Right renal pelvis (tissue), 4 donors: ENCODE results near the gene WLS. TPM values are rescaled to one million over a fixed set of nuclear protein-coding genes. Genes with fewer than 3 reads are reported as not detected.

Experiments
- DNase-seq, 4 donors: peaks; one replicate each; pipeline ENCODE4 v3.0.0-alpha.2; 2013; ENCODE audit warnings: low read depth in 4 of 4, low spot score in 3 of 4, missing footprints in 1 of 4
- polyA plus RNA-seq, 4 donors: library from polyadenylated mRNA; unstranded; fragments of 120-200 nt; gene quantifications; one replicate each; pipeline ENCODE4 v1.2.1, GENCODE V29; 2013; ENCODE audit not compliant: insufficient read length in 4 of 4

Gene WLS
- polyA plus RNA-seq, 4 donors, result 136 to 189 (median 171) TPM

- DNase-seq, result no peak
These were observed 2.5 kb downstream of the WLS start for GRCh38 chr1:68229650-68230483.

GRCh38 chr1:68228851-68229250, 3.5 kb downstream of the WLS start:
- no peak for DNase-seq

GRCh38 chr1:68227598-68227997, 4.7 kb downstream of the WLS start:
- no peak for DNase-seq

- DNase-seq, result no peak
These were observed 6.5 kb downstream of the WLS start for GRCh38 chr1:68225781-68226180.

GRCh38 chr1:68223687-68224086, 8.6 kb downstream of the WLS start:
- DNase-seq, result no peak

- no peak for DNase-seq
These were observed 10.3 kb downstream of the WLS start for GRCh38 chr1:68221980-68222373.

- no peak for DNase-seq
These were observed 11.0 kb downstream of the WLS start for GRCh38 chr1:68221001-68221979.

GRCh38 chr1:68220420-68220819, 11.9 kb downstream of the WLS start:
- DNase-seq, result no peak

GRCh38 chr1:68218490-68218889, 13.8 kb downstream of the WLS start:
- no peak for DNase-seq

GRCh38 chr1:68217618-68218017, 14.7 kb downstream of the WLS start:
- no peak for DNase-seq

- DNase-seq, result no peak
These were observed 15.2 kb downstream of the WLS start for GRCh38 chr1:68217060-68217554.

GRCh38 chr1:68216089-68216772, 16.1 kb downstream of the WLS start:
- DNase-seq, result no peak

GRCh38 chr1:68213843-68214242, 18.5 kb downstream of the WLS start:
- no peak for DNase-seq

GRCh38 chr1:68211761-68212380, 20.5 kb downstream of the WLS start:
- no peak for DNase-seq

GRCh38 chr1:68210829-68211228, 21.5 kb downstream of the WLS start:
- no peak for DNase-seq

- DNase-seq, result no peak
These were observed 22.3 kb downstream of the WLS start for GRCh38 chr1:68210027-68210426.

GRCh38 chr1:68206848-68207689, 25.3 kb downstream of the WLS start:
- DNase-seq, result peak in 1 of 4 donors; percentile 56

GRCh38 chr1:68205794-68206358, 26.4 kb downstream of the WLS start:
- DNase-seq, result no peak
